ENCODE results near the gene IGLL5.

Gene IGLL5

DNA sequence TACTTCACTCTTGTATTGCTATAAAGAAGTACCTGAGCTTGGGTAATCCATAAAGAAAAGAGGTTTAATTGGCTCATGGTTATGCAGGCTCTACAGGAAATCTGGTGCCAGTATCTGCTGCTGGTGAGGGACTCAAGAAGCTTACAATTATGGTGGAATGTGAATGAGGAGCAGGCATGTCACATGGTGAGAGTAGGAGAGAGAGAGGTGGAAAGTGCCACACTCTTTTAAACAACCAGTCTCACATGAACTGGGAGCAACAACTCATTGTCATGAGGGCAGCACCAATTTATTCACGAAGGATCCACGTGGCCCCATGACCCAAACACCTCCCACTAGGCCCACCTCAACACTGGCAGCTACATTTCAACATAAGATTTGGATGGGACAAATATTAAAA is 24.6 kb upstream of the IGLL5 start:
- DNase-seq (ENCODE audit: low read depth), result no peak

DNA sequence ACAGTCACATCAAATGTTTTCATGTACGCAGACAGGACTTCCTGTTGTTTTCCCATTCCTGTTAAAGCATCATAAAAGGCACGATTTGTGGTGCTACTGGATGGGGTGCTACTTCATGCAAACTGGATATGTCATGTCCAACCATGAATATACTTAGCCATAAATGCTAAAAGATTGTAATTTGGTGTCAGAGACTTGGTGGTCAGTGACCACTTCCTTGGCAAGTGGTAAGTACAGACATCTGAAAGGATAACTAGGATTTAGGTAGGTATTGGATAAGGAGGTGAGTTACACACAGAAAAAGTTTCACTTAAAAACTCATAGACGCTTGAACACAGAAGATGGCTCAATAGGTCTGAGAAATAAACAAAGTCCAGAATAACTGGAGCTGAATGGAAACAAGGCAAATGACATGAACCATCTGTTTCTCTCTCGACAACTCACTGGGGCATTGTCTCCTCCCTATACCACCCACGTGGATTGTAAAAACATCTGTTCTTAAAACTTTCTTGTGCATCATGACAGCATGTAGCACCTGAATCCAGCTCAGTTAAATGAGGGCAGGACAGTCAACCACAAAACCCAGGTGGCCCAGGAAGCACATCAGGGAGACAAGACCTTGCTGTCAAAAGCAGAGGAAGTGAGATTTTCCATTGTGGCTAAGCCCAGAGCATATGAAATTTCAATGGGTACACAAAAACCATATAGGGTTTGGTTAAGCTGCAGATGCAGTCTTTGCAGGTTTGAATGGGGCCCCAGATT is 22.1 kb upstream of the IGLL5 start:
- no peak for DNase-seq (ENCODE audit: low read depth)

DNA sequence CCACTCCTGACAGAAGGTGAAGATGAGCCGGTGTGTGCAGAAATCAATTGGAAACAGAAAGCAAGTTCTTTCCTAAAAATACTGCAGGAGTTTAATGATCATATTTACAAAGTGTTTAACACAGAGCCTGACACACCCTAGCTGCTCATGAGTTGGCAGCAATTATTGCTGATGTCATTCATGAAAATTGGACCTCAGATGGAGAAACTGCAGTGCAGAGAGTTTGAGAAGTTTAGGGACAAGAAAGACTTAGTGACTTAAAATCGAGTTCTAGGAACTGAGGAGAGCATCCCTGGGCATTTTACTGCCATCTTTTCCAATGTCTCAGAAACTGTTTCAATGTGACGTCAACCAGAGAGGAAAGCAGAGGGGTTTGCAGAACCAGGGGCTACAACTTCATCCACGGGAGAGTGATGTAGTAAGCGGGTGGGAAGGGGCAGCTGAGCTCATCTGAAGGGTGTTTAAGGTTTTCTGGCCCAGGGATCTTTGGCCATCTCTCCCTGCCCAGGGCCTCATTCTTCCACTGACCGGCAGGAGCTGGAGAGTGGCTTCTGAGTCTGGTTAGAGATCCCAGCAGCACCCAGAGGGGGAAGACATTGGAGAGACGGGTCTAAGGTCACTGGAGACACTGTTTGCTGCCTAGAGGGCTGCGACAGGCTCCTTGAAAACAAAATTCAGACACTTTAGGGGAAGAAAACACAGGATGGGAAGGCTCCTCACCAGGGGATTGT is 21.1 kb upstream of the IGLL5 start:
- DNase-seq (ENCODE audit: low read depth), result no peak

DNA sequence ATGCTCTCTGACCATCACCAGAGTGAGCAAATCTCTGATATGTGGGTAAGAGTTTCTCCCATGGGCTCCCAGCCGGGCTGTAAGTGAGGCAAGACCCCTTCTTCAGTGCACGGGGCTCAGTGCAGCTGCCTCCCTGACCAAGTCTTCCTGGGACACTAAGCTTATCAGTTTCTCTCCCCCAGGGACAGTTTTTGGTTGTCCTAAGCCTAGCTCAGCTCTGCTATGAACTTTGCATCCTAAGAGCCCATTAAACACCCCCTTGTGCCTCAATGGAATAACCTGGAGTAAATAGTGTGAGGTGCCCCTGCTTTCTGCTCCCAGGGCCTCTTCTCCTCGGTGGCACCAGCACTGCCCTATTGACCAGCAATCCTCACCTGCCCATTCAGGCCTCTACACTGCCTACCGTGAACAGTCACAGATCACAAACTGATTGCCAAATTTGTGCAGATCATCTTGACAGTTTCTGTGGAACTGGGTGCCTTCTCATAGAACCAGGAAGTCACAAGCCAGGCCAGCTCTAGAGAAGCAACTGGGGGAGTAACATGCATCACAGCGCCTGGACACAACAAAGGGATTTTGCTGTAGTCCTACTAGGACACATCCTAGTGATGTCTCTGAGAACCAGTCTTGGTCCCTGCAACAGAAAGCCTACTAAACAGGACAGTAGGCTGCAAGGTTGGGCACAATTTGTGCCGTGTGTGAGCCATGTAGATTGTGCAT is 19.5 kb upstream of the IGLL5 start:
- DNase-seq (ENCODE audit: low read depth), result no peak

DNA sequence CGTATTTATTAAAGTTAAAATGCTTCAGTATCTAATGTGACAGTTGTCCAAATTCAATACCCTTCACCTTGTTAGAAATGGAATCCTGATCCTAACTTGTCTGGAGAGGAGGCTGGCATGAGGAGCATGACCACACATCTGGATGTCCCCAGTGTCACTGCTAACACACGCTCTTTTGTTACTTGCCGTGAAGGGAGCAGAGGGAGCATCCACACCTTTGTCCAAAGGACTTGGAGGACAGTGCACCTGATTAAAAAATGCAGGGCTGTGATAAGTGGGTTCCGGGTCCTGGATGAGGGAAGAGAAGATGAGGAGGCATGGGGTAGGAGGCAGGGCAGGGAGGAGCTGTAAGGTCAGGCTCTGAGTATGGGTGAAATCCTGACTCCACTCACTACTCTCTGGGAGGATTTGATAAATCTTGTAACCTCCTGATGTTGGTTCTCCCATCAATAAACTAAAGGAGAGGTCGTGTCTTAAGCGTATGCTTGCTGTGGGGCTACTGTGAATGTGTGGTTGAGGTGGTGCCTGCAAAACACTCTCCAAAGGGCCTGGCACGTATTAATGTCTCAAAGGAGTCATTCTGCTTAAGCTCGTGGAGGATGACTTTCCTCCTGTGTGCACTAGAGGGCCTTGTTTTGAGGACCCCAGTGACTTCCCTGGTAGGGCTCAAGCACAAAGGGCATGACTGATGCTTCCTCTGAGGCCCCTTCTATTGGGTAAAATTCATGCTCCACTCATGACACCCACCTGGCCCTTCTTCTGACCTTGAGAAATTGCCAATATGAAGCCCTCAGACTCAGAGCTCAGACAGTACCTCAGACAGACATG is 16.8 kb upstream of the IGLL5 start:
- DNase-seq (ENCODE audit: low read depth), result no peak

DNA sequence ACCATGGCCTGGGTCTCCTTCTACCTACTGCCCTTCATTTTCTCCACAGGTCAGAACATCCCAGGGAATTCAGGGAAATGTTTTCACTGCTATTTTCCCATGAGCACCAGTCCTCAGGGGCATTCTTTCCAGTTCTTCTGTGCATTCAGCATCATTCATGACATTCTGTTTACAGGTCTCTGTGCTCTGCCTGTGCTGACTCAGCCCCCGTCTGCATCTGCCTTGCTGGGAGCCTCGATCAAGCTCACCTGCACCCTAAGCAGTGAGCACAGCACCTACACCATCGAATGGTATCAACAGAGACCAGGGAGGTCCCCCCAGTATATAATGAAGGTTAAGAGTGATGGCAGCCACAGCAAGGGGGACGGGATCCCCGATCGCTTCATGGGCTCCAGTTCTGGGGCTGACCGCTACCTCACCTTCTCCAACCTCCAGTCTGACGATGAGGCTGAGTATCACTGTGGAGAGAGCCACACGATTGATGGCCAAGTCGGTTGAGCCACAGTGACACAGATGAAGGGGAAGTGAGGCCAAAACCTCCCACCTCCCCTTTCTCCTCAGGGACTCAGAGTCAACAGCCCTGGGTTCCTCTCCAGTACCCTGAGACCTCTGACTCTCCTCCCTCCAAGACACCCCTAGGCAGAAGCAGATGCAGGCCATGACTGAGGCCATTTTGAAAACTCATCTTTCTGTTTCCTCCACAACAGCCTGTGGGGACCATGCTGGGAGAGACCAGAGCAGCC is 15.9 kb upstream of the IGLL5 start:
- DNase-seq (ENCODE audit: low read depth), result no peak

DNA sequence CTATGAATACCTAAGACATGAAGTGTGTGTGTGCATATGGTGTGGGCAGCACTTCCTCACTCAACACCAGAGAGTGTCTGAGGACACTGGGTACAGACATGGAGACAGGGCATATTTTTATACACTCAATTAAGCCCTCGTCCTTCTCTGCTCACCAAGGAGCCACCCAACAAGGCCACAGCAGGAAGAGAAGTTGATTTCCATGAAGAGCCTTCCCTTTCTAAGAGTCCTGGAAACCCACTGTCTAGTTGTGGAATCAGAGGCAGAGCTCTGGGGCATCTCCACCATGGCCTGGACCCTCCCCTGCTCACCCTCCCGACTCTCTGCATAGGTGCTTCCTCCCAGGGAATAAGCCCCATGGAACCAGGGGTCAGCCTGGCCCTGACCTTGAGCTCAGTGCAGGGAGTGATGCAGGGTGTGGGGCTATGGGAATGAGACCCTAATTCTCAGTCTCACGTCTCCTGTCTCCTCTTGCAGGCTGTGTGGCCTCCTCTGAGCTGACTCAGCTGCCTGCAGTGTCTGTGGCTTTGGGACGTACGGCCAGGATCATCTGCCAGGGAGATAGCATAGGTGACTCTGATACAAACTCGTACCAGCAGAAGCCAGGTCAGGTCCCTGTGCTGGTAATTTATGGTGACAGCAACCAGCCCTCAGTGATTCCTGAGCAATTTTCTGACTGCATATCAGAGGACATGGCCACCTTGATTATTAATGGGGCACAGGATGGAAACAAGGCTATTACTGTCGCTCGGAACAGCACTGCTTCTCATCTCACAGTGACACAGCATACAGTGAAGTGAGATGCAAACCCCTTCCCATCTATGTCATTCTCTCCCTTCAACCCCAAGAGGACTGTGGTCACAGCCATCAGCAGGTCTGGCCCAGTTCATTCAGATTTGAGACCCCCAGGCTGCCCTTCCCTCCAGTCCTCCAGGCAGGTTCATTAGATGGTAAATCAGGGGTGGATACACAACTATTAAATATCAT is 14.6 kb upstream of the IGLL5 start:
- no peak for DNase-seq (ENCODE audit: low read depth)

- no peak for DNase-seq (ENCODE audit: low read depth)
These were observed 9.9 kb upstream of the IGLL5 start for GRCh38 chr22:22877523-22878210.

GRCh38 chr22:22878211-22878570 is 9.4 kb upstream of the IGLL5 start:
- no peak for DNase-seq (ENCODE audit: low read depth)

DNA sequence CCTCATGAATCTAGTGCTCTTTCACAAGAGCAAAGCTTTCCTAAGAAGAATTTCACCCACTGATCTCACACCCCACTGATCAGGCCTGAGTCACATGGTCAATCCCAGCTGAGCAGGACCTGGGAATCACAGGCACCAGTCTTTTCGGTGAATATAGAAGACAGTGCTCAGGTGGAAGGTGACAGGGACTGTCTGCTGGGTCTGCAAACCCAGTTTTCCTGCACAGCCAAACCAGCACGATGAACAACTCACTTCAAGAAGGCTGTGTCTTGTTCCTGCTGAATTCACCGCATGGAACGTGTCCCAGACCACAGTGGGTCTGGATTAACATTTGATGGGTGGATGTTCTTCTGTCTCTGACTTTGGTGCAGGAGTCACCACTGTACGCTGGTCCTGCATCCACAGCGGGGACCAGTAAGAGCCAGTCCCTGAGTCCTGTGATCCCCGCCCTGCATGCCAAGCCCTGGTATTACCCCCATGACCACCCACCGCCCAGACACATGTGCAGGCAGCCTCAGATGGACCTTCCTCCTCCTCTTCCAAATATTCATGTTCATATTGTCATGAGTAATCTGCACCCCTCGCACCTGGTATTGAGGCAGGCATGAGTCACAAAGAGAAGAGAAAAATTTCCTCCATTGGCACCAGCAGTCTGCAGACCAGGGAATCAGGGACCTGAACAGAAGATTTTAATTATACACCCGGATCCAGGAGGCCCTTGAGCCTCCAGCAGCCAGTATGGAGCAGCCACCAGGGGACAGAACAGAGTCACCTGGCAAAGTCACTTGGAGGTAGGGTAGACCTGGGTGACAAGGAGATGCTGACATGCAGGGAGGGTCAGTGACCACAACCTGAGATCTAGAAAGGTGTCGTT is 8.6 kb upstream of the IGLL5 start:
- DNase-seq (ENCODE audit: low read depth), result no peak

DNA sequence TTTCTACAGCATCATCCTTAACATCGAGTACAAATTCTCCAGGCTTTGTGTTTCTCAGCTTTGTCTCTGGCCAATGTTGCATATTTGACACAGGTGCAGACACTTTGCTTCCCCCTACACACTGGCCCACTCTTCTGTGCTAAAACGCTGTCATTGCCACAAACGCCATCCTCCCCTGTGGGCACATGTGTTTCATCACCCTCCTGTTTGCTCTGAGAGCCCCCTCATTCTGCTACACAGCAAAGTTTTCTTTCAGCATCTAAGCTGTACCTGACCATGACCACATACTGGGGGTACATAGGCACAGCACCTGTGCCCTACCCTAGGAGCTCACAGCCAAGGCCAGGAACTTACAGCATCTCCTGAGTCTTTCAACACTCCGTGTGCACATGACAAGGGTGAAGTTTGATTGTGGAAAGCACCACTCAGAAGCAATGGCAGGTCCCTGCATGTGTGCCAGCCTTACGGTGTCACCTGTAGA is 7.9 kb upstream of the IGLL5 start:
- DNase-seq (ENCODE audit: low read depth), result no peak

GRCh38 chr22:22880645-22881044 is 7.0 kb upstream of the IGLL5 start:
- no peak for DNase-seq (ENCODE audit: low read depth)

DNA sequence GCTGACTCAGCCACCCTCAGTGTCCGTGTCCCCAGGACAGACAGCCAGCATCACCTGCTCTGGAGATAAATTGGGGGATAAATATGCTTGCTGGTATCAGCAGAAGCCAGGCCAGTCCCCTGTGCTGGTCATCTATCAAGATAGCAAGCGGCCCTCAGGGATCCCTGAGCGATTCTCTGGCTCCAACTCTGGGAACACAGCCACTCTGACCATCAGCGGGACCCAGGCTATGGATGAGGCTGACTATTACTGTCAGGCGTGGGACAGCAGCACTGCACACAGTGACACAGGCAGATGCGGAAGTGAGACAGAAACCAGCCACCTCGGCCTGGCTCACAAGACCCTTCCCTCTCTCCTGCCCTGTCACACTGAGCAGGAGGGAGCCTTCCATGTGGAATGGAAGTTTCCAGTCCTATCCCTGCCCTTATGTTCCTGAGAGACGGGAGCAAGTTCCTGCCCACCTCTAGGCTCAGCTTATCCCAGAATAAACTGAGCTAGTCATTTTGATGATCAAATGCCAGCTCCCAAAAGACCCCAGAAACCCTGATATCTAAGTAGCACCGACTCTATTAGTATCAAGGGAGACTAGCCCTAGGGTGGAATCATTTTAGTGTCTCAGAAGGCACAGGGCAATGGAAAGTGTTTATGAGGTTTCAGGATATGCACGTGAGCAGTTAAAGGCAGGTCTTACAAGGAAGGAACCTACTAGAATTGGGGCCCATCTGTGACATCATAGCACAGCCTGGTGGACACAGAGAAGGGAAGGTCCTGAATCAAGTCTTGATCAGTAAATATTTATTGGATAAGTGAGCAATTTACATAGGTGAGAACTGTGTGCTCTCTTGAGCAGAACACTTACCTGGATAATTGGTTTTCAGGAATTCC is 6.3 kb upstream of the IGLL5 start:
- DNase-seq (ENCODE audit: low read depth), result no peak

DNA sequence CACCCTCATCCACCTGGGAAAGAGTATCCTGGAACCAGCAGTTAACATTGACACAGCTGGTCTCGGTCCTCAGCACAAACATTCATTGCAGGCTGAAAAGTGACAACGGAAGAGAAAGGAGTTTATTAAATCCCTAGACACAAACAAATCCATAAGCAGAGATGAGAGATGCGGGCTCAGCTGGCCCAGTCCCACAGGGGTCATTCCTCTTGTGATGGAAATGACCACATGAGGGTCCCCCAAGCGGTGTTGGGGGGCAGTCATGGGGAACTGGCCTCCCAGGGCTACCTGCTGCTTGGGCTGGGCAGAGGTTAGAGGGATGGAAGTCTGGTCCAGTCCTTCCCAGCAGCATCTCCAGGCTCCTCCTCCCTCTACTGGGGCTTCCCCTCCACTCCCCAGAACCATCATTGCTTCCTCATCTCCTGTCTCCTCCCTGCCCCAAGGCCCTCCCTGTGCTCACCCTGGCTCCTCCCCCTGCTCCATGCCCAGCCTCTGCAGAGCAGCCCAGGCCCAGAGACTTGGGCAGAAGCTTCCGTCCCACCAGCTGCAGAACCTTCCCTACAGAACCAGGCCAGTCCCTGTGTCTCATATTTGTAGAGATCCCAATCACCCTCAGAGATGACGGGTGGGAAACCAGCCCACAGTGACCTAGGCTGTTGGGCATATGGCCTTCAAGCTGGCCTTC is 5.4 kb upstream of the IGLL5 start:
- no peak for DNase-seq (ENCODE audit: low read depth)

- no peak for DNase-seq (ENCODE audit: low read depth)
These were observed 4.4 kb upstream of the IGLL5 start for GRCh38 chr22:22883090-22883727.
